ENCODE results near the gene FHL2.

- TF ChIP-seq CTCF (IDR thresholded peaks at IDR 0.05; ENCODE audit: low read depth, low read length) (no peak), POLR2A (IDR thresholded peaks at IDR 0.05; ENCODE audit: extremely low read depth, insufficient read length) (no peak), MAX (IDR thresholded peaks at IDR 0.05; ENCODE audit: low read depth, low read length) (no peak)
Observed at GRCh38 chr2:105438104-105438929, 39.5 kb upstream of the FHL2 start.

Measured in NB4 (cell line).